HS-27A (cell line): ENCODE results near the gene PI4KA.
"Not testable (repeated sequence)": the region's sequence is repeated elsewhere in the genome, so short reads cannot be mapped to it uniquely, and the experiment has no call there.

Experiments used
- DNase-seq: peaks from one replicate; pipeline ENCODE4 v3.0.0-alpha.2; 2012; ENCODE audit warnings: low read depth, missing footprints

Gene PI4KA

DNA sequence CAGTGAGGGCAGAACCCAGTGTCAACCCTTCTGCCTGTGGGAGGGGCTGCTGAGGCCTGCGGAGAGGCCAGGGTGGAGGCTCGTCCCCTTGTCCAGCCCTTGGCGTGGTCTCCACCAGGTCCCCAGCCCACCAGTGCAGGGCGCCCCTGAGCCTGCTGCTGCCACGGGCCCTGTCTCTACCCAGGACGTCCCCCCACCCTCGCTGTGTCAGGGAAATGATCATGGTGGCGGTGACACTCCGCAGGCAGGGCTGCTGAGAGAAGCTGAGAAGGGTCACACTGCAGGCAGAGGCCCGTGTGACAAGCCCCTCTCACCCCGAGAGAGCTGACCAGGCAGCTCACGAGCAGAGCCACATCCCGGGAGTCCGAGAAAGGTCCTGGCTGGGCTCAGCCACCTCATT is 164.4 kb downstream of the PI4KA start:
- not testable (repeated sequence) for DNase-seq

DNA sequence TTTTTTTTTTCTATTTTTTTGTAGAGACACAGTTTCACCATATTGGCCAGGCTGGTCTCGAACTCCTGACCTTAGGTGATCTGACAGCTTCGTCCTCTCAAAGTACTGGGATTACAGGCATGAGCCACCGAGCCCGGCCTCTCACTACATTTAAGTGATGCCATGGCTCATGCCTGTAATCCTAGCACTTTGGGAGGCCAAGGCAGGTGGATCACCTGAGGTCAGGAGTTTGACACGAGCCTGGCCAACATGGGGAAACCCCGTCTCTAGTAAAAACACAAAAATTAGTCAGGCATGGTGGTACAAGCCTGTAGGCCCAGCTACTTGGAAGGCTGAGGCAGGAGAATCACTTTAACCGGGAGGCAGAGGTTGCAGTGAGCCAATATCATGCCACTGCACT is 165.7 kb downstream of the PI4KA start:
- DNase-seq = not testable (repeated sequence)

DNA sequence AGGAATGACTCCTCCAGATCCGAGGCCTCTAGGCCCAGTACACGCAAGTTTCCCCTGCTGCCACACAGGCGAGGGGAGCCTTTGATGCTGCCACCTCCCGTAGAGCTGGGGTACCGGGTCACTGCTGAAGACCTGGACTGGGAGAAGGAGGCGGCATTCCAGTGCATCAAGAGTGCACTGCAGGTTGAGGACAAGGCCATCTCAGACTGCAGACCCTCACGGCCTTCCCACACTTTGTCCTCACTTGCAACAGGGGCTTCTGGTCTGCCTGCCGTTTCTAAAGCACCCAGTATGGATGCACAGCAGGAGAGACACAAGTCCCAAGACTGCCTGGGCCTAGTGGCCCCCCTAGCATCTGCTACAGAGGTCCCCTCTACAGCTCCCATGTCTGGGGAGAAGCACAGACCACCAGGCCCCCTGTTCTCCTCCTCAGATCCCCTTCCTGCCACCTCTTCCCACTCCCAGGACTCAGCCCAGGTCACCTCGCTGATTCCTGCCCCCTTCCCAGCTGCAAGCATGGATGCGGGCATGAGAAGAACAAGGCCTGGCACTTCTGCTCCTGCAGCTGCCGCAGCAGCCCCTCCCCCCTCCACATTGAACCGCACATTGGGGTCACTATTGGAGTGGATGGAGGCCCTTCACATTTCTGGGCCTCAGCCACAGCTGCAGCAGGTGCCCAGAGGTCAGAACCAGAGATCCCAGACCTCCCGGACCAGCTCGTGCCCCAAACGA is 167.9 kb downstream of the PI4KA start:
- not testable (repeated sequence) for DNase-seq

DNA sequence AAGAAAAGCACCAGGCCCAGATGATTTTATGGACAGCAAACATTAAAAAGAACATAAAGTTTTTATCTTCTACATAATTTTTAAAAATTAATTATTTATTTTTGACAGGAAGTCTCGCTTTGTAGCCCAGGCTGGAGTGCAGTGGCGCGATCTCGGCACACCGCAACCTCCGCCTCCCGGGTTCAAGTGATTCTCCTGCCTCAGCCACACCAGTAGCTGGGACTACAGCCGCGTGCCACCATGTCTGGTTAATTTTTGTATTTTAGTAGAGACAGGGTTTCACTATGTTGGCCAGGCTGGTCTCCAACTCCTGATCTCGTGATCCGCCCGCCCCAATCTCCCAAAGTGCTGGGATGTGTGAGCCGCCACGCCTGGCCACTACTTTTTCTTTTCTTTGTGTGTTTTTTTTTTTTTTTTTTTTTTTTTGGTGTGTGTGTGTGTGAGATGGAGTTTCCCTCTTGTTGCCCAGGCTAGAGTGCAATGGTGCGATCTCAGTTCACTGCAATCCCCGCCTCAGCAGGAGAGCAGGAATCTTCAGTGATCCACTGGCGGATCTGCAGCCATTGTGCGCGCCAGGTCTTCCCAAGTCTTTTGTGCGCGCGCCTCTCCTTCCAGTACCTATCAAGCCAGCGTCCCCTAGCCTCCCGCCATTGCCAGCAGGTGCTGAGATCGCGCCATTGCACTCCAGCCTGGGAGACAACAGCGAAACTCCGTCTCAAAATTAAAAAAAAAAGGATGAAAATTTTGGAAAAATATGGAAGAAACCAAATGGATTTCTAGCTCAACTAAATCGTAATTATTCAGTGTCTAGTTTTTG is 171.0 kb downstream of the PI4KA start:
- DNase-seq = not testable (repeated sequence)

DNA sequence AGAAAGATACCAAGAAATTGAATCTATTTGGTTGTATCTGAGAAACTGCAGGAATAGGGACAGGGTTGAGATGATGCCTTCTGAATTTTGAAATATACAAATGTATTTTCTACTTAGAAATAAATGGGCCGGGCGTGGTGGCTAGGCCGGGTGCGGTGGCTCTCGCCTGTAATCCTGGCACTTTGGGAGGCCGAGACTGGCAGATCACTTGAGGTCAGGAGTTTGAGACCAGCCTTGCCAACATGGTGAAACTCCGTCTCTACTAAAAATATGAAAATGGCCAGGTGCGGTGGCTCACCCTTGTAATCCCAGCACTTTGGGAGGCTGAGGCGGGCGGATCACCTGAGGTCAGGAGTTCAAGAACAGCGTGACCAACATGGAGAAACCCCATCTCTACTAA is 172.8 kb downstream of the PI4KA start:
- DNase-seq = not testable (repeated sequence)

DNA sequence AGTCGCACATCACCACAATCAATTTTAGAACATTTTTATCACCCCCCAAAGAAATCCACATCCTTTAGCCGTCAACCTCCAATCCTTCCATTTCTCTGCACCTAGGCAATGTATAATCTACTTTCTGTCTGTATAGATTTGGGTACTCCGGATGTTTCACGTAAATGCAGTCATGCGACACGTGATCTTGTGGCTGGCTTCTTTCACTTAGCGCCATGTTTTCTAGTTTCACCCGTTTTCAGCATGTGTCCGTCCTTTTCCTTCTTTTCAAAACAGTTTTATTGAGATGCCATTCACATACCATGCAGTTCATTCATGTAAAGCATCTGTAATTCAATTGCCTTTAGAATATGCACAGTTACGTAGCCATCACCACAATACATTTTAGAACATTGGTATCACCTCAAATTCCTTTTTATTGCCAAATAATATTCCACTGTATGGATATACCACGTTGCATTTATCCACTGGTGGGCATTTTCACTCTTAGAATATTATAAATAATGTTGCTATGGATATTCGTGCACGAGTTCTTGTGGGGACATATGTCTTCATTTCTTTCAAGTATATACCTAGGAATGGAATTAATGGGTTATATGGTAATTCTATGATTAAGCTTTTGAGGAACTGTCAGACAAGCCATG is 179.7 kb downstream of the PI4KA start:
- DNase-seq = not testable (repeated sequence)

DNA sequence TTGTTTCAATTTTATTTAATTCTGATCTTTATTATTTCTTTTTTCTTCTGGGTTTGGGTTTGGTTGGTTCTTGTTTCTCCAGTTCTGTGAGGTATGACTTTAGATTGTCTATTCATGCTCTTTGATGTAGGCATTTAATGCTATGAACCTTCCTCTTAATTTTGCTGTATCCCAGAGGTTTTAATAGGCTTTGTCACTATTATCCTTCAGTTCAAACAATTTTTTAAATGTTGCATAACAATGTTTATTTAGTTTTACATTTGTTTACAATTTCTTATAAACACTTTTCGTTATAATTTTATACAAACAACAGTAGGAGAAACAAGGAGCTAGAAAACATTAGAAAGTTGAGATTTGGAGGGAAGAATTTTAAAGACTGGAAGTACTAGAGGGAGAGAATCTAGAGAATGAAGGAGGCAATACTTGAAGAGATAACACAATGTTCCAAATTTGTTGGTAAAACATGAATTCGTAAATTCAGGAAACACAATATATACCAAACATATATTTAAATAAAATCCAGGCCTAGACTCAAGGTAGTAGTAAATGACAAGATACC is 180.8 kb downstream of the PI4KA start:
- no peak for DNase-seq

DNA sequence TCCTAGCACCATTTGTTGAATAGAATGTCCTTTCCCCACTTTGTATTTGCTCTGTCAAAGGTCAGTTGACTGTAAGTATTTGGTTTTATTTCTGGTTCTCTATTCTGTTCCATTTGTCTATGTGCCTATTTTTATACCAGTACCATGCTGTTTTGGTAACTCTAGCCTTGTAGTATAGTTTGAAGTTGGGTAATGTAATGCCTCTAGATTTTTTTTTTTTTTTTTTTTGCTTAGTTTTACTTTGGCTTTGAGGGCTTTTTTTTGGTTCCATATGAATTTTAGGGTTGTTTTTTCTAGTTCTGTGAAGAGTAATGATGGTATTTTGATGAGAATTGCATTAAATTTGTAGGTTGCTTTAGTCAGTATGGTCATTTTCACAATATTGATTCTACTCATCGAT is 183.0 kb downstream of the PI4KA start:
- DNase-seq = not testable (repeated sequence)

DNA sequence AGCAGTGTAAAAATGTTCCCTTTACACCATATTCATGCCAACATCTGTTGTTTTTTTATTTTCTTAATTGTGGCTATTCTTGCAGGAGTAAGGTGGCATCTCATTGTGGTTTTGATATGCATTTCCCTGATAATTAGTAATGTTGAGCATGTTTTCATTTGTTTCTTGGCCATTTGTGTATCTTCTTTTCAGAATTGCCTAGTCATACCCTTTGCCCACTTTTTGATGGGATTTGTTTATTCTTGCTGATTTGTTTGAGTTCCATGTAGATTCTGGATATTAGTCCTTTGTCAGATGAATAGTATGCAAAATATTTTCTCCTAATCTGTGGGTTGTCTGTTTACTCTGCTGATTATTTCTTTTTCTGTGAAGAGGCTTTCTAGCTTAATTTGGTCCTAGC is 183.6 kb downstream of the PI4KA start:
- DNase-seq = no peak

DNA sequence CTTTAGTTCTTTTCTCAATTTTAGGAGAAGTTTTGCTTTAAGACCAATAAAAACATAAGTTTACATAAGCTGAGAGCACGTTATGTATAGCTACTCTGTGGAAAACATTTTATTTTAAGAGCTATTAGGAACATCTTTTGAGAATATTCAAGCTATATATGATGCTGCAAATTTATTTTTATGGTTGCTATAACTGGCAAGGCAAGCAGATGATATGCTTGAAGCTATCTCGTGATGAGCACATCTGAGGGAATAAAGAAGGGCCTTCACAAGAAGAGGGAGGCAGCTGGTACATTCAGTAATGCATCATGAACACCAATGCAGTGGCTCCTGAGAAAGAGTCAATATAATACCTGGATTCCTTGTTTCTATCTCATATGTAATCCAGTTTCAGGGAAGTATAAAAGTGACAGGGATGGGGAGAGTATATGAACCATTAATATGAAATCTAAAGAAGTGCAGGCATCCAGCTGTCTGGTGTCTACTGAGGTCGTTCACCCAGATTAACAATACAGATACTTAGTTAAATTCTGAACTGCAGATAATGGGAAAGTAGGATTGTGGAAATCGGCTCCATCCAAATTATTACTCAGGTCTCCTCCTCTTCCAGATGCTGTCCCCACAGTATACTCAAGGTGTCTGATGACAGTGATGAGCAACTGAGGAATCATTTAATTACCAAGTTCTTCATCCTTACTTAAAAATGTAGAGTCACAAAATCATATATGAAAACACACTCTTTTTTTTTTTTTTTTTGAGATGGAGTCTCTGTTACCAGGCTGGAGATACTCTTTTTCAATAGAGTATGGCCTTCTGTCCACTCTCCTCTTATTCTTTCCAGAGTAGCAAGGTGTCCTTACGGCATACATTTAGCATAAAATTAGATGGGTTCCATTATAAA is 185.1 kb downstream of the PI4KA start:
- no peak for DNase-seq

DNA sequence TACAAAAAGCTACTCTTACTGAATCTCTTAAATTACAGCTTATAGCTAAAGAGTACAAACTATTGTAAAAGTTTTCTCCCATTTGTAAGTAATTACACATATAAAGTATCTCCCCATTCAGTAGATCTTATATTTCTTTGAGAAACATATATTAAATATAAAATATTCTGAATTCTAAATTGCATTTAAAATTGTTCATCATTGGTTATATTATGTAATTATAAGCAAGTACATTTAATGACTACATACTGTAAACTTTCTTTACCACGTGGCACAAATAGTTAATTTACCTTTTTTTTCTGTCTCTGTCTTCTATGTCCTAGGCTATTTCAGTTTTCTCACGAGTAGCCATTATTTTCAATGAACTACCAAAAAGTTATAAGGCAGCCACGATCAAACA is 185.9 kb downstream of the PI4KA start:
- no peak for DNase-seq

DNA sequence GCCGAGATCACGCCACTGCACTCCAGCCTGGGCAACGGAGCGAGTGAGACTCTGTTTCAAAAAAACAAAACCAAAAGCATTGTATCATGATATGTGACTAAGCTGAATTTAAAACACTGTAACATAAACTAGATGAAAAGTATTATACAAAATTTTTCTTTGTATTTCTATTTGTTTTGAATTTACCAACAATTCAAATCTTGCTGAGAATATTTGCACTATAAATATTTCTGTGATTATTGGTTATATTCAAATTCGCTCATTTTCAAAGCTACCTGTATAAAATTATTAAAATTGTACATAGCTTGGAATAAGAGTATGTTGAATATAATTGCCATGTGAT is 186.6 kb downstream of the PI4KA start:
- no peak for DNase-seq

DNA sequence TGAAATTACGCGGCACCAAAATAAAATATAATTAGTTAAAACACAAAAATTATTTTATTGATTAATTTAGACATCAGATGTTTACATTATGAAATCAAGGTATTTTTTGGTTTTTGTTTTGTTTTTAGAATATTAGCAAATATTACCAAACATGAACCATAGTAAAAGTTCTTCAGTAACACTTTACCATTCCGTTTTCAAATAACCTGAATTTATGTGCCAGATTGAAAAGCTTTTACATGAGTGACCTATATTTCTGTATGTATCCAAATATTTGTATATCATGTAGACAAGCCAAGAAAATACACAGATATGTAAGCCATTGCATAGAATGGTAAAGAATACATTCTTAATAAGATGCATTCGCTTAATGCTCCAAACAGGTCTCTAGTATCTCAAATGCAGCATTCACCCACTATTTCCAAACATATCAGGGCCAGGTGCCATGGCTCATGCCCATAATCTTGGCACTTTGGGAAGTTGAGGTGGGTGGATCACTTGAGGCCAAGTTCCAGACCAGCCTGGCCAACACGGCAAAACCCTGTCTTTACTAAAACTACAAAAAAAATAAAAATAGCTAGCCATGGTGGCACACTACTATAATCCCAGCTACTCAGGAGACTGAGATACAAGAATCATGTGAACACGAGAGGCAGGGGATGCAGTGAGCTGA is 187.1 kb downstream of the PI4KA start:
- no peak for DNase-seq

DNA sequence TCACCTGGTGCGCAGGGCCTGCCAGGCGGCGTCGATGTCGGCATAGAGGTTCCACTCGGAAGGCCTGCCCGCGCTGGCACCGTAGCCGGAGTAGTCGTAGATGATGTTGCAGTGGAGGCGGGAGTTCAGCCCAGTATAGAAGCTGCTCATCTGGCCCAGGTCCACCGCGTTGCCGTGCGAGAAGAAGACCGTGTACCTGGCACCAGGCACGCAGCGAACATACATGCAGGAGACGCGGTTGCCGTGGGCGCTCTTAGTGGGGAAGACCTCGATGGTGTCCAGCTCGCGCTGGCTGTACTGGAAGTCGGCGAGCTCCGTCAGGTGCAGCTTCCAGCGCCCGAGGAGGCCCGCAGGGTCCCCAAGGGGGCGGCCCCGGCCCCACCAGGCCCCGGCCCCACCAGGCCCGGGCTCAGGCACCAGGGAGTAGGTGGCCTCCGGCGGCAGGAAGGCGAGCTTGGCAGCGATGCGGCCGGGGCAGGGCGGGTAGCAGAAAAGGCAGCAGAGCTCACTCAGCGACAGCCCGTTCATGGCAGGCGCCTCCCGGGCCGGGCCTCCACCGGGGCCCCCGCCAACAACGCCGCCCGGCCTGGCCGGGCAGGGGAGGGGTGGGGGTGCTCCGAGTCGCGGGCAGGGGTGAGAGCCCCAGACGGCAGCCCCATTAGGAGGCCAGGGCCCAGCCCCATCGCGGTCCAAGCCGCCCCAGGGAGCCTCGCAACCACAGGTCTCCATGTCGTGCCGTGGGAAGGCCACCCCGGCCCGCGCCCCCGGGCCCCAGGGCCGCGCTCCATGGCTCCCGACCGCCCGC is 188.0 kb downstream of the PI4KA start:
- DNase-seq = not testable (repeated sequence)

DNA sequence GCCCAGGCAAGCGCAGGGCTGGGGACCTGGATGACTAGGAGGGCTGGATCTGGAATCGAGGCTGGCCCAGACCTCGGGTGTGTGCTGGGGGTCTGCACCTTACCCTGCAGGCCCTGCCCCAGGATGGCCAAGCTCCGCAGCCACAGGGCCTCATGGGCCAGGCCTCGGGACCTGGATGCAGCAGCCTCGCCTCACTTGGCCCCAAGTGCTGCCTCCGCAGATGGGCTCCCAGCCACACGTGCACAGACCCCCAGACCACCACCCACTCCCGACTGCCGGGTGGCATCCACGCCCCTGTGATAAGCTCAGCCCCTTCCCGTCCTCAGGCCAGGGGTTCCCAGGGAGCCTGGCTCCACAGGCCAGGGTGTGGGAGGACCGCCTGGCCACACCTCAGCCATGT is 188.7 kb downstream of the PI4KA start:
- not testable (repeated sequence) for DNase-seq

DNA sequence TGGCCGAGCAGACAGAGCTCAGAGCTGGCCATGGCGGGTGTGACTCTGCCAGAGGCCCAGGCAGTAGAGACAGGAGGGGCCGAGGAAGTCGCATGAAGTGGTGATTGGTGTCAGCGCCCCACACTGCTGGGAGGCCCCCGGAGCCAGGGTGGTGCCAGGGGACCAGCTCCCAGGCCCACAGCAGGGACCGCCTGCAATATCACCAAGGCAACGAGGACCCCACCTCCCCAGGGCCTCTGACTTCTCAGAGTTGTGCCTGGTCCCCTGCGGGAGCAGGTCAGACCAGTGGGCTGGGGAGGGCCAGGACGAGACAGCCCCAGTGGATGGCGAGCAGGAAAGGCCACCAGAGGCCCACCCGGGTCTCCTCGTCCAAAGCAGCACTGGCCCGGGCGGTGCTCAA is 189.1 kb downstream of the PI4KA start:
- not testable (repeated sequence) for DNase-seq

DNA sequence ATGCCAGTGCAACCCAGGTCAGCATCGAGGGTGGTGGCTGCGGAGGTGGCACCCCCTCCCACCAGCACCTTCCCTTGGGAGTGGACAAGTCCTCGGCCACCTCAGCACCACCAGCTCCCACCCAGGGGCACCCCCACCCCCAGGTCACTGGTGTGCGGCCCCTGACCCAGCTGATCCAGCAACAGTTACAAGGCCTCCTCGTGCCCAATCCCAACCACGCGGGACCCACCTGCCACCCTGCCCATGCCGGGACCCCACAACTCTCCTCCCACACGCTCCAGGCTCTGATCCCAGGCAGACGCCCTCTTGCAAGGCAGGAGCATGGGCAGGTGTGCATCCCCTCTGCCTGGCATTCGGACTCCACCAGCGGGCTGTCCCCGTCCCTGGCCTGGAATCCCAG is 189.8 kb downstream of the PI4KA start:
- not testable (repeated sequence) for DNase-seq

DNA sequence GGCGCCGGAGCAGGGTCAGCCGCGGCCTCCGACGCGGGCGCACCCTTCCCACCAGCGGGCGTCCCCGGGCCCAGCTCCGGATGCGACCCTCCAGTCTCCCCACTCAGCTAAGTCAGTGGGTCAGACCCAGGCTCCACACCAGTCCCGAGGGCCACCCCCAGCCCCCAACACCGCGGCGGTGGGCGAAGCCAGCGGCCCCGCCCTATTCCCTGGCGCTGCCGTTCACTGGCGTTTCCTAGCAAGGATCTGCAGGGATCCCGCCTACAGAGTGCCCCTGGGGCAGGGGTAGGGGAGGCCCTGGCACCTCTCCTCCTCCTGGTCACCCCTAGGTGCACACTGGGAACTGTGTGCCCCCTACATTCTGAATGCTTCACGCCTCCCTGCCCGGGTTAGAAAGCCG is 190.4 kb downstream of the PI4KA start:
- not testable (repeated sequence) for DNase-seq

DNA sequence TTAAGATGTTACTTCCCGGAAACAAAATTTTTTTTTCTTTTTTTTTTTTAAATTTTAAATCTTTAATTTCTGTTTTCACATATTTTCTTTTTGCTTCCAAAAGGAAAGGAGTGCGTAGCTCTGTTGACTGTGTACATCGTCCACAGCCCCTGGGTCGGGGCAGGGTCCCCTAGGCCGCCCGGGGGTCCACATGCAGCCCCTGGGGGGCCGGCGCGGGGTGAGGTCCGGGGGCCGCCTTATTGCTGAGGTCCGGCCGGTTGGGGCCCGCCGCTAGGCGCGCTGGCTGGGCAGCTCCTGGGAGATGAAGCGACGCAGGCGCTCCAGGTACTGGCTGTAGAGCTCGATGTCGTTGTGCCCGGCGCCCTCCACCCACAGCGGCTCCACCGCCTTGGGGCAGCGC is 191.1 kb downstream of the PI4KA start:
- not testable (repeated sequence) for DNase-seq

DNA sequence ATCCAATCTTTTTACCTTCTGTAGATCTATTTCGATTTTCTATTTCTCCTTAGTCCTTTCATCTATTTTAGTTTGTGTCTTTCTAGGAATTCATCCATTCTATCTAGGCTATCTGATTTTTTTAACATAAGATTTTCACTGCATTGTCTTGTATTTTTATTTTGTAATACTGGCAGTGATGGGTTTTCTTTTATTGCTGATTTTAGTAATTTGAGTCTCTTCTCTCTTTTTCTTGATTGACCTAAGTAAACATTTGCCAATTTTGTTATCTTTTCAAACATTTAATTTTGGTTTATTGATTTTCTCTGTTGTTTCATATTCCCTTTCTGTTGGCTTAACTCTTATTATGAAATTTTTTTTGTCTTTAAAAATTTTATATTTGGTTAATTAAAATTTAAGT is 192.1 kb downstream of the PI4KA start:
- no peak for DNase-seq
